Posterior cingulate gyrus (tissue), 11 donors: Measurements from ENCODE around the gene TSEN15.
"Not testable (repeated sequence)": the region's sequence is repeated elsewhere in the genome, so short reads cannot be mapped to it uniquely, and the experiment has no call there.

ENCODE experiments used
- DNase-seq, 10 donors: peaks; one replicate each; pipeline versions ENCODE4 v3.0.0 to v3.0.0-alpha.2; 2020 to 2021; ENCODE audit warnings: mixed read lengths in 3 of 10
- intact Hi-C: fragments of 100-400 bp; cut with DNase I; formaldehyde crosslinking; loops from one replicate; pipeline ENCODE4 v1.15.1; 2023

Gene TSEN15

DNA sequence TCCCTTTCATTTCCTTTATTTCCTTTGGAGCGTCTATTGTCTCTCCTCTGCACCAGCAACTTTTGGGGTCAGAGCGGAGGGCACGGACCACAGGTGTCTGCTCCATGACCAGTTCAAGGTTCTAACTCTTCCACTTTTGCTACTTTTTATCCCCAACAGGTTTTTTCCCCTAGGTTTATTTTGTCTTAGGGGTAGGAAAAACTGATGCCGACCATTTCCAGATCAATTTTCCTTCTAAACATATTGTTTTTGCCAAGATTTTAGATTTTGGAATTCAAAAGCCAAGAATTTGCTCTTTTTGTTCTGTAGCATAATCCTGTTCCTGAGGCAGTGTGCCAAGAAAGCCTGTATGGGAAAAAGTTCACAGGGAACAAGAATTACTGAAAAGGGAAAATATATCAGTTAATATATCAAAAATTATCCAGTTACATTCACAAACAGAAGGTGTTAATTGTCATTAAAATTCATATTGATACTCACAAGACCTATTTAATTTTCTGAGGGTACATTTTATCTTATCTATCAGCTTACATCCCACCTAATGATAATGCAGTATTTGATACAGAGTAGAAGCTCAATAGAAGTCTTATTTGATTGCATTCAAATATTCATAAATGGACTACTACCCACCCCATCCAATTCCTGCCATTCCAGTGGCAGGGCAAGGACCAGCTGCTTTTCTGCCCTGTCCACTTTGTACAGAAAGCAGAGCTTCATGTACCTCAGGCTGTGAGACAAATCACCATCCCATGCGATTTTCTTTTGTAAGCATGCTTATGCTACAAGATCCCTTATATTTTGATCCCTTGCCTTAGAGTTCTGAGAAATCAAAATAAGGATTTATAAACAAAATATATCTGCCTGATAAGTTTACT is 31.2 kb downstream of the TSEN15 start:
- intact Hi-C loops = no loop called here
- DNase-seq = no peak

DNA sequence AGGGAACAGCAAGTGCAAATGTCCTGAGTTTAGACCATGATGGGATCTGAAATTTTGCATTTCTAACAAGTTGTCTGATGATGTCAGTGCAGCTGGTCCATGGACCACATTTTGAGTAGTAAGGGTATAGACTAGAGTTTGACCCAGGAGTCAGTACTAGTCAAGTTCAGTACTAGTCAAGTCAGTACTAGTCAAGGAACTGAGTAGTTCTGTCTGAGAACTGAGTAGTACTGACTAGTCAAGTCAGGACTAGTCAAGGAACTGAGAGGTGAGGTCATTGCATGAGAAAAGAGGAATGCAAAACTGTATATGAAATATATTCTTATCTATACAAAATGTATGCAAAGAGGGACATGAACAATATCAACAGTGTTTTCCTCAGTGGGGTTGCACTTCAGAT is 34.1 kb downstream of the TSEN15 start:
- no peak for DNase-seq
- intact Hi-C loops = no loop called here

DNA sequence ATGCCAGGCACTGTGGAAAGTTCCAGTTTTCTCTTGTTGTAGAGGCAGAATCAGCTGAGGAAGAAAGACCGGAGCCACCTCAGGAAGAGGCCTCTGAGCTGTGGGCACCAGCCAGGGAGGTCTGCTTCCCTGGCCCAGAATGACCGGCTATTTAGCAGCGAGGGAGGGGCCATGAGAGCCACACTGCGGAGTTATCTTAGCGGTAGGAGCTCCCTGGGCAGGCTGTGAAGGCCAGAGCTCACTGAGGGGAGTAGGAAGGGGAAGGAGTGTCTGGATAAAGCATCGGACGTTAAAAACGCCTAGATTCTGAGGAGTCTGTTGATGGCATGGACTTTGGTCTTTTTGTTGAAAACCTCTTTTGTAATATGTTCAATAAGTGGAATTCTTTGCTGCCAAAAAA is 36.5 kb downstream of the TSEN15 start:
- DNase-seq = no peak
- intact Hi-C loops = no loop called here

DNA sequence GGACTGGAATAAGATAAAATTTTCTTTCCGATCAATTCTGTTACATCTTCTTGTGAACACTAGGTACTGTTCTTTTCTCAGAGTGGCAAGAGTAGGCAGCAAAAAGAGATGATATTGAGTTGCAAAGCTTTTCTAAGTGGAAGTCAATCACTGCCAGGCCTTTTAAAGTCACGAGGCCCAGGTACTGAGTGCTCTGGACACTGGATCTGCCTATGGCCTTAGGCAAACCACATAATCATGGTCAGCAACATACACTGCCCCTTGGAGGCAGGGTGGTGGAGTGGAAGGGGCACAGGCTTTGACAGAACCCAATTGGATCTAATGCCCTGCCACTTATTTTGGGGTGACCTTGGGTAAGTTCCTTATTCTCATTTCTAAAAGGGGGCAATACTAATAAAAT is 41.5 kb downstream of the TSEN15 start:
- intact Hi-C loops = no loop called here
- no peak for DNase-seq

DNA sequence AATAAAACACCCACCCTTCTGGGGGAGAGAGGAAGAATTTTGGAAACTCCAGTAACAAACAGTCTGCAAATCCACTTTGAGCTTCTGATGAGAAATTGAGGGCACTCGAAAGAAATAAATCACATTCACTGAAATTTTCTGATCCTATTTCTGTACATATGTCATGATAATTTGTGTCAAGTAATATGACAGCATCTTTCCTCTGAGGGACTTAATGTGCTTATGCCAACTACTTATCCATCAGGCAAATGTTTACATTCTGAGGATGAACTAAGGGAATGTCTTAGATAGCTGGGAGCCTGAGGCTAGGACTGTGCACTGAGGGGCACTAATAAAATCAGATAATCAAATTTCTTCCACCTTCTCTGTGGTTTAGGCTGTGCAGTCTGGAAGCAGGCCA is 44.5 kb downstream of the TSEN15 start:
- intact Hi-C loops = no loop called here
- DNase-seq = no peak

DNA sequence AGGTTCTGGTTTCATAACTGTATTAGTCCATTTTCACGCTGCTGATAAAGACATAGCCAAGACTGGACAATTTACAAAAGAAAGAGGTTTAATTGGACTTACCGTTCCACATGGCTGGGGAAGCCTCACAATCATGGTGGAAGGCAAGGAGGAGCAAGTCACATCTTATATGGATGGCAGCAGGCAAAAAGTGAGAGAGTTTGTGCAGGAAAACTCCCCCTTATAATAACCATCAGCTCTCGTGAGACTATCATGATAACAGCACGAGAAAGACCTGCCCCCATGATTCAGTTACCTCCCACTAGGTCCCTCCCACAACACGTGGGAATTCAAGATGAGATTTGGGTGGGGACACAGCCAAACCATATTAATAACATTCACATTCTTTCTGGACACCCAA is 45.0 kb downstream of the TSEN15 start:
- intact Hi-C loops, DNase-seq: not testable (repeated sequence)

DNA sequence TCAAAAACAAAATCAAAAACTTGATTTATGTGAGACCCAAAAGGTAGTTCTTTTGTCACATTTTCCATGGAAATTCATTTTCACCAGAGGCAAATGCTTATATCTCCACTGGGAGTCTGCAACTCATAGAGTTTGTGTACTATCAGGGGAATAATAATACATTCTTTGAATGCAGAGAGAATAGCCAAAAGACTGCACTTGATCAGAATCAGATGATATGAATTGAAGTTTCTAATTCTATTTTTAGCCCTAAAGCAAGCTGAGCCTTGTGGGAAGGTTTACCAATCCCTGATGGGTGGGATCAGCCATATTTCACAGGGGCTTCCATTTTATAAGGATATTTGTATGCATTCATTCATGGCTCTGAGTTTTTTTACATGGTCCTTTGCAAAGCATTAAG is 49.6 kb downstream of the TSEN15 start:
- DNase-seq = no peak
- intact Hi-C loops = no loop called here

DNA sequence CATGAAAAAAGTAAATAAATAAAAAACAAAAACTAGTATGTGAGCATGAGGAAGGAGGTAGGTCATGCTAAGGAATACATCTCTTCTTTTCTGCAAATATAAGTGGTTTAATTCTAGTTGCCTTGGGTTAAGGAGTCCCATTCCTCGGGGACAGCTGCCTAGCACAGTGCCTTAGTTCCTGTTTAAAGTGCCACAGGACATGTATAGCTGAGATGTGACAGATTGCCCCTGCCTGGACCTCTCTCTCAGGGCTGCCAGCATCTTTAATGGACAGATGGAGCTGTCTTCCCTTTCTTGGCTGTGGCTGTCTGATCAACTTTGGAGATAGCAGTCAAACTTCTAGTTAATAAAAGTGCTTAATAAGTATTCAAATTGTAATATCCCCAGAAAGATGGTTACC is 50.0 kb downstream of the TSEN15 start:
- intact Hi-C loops = no loop called here

DNA sequence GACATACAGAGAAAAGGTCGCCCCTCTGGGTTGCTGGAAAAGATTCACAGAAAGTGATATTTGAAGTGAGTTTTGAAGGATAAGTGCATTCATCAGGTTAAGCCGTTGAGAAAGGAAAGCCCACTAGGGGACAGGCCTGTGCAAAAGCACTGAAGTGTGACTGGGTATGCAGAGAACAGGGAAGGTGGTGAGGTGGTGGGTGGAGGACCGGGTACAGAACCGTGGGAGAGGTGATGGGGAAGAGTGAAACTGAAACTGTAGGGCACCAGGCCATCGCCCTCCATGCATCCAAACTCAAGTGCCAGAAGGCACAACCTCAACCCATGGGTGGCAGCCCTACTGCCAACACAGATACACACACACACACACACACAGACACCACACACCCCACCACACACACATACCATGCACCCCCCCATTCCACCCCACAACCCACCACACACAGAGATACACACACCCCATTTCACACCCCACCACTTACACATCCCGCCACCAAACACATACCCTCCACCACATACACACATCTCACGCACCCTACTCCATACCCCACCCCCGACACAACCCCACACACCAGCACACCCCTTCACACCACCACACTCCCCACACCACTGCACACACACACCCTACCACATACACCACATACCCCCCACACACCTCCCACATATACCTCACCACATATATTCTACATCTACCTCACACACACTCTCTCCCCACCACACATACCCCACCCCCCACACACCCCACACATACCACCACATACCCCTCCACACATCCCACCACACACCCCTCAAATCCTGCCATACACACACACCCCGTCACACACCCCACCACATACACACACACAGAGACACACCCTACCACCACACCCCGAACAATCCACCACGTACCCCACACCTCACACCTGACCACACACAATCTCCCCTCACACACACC is 59.0 kb downstream of the TSEN15 start:
- intact Hi-C loops = no loop called here
- DNase-seq = no peak

More for the DNA sequence above, 50.0 kb downstream of the TSEN15 start:
- DNase-seq = no peak

DNA sequence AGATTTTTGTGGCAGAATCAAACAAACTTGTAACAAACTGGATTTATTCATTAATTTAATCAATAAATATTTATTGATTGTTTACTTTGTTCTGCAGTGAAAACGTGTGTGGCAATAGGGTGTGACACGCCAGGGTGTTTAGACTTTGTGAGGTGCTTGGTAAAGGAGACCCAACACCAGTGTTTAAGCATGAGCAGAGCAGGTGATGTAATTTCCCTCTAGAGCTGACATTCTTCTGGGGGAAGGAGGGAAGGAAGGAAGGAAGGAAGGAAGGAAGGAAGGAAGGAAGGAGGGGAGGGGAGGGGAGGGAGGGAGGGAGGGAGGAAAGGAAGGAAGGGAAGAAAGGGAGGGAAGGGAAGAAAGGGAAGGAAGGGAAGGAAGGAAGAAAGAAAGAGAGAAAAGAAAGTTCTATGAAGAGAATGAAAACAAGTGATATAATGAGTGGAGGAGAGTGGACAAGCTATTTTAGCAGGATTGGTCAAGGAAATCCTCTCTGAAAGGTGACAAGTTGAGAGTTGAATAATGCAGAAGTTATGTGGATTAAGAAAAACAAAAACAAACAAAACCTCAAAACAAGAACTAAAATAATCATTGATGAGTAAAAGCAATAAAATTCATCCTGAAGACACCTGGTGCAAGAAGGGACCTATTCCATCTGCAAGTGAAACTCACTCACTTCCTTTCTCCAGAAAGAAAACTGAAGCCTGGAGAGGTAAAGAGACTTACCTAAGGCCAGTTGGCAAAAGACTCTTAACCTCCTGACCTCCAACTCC is 60.8 kb downstream of the TSEN15 start:
- intact Hi-C loops = no loop called here
- DNase-seq = no peak

DNA sequence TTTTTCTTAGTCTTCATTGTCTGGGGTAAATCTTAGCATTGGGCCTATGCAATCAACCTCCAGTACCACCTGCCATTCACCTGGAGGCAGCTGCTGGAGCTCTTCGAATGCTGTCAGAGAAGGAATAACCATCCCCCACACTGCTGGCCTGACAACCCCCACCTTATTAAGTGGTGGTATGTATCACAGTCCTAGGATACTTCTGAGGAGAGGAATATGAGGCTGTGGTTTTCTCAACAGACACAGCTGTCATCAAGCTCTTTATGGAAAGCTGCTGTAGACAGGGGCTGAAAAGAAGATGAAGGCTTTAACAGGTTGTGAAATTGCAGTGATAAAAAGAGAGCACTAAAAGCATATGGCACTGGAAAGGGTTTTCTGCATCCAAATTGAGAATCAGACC is 61.7 kb downstream of the TSEN15 start:
- intact Hi-C loops = no loop called here
- DNase-seq = no peak

DNA sequence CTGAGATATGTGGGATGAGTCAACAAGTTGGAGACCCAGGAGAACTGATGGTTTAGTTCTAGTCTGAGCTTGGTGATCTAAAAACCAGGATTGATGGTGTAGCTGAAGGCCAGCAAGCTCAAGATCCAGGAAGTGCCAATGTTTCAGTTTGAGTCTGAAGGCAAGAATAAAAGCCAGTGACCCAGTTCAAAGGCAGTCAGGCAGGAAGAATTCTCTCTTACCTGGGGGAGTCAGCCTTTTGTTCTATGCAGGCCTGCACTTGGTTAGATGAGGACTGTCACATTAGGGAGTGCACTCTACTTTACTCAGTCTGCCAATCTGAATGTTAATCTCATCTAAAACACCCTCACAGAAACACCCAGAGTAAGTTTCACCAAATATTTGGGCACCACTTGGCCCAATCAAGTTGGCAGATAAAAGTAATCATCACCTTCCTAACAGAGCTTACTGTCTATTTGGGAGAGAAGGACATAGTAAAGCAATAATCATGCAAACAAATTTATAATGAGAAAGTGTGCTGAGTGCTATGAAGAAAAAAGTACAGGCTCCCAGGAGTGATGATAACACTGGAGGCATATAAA is 63.4 kb downstream of the TSEN15 start:
- intact Hi-C loops = no loop called here
- DNase-seq = no peak

DNA sequence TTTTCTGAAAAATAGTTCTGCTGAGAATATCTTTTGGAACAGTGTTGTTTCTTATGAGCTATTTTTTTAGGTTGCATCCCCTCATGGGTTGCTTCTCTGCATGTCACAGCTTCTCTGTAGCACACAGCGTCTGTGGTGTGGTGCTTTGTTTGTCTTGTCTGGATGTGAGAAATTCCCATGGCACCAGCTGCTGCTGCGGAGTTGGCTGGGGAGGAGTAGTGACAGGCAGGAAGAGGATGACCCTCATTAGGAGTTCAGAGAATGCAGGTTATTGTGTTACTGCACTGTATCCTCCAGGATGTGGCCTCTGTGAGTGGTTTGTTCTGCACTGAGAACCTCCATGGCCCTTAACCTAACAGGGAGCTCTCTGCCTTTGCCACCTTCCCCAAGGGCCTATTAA is 64.8 kb downstream of the TSEN15 start:
- intact Hi-C loops = no loop called here
- no peak for DNase-seq

DNA sequence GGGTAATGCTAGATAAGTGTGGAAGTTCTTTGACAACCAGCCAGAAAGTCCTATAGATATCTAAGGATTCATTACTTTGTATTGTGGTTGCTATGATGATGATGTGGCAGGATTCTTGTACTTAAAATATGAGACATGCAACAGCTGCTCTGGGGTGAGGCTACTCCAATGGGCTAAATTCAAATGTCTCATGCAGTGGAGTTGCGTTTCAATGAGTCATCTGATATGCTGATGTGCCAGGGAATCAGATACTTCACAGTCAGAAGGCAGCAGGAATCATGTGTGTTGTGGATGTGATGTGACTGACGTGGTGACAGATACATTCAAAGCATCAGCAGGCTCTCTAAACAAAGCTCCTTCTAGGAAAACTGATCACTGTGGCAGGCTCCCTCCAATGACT is 66.5 kb downstream of the TSEN15 start:
- intact Hi-C loops = no loop called here
- no peak for DNase-seq
